ENCODE data around the gene FRMD4B.

DNA sequence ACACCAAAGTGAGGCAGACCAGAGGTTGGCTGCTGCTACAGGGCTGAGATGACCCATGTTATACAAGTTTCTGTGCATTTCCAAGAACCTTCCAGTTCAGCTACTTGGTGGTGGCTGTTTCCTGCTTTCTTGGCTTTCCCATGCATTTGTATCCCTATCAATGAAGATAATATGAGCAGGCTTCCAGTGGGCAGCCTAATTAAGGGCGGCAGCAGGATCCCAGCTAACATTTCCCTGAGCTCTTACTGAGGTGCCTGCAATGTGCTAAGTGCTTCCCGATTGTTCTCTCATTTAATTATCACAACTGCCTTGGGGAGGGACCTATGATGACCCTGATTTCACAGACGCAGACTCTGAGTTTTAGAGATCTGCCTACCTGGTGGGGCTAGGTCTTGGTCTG, 95.5 kb downstream of the FRMD4B start:
- TF ChIP-seq EZH2 (IDR thresholded peaks at IDR 0.05), result no peak
- TF ChIP-seq POLR2AphosphoS5 (IDR thresholded peaks at IDR 0.05; ENCODE audit: borderline replicate concordance, low read depth, low read length), result no peak
- no peak for TF ChIP-seq FOXP2 (optimal IDR thresholded peaks at IDR 0.05; ENCODE audit: control extremely low read depth, extremely low read length, insufficient read depth)

Measured in SK-N-MC (cell line).